ENCODE data around the gene IKZF4.
"Not testable (repeated sequence)": the region's sequence is repeated elsewhere in the genome, so short reads cannot be mapped to it uniquely, and the experiment has no call there.

GRCh38 chr12:55985976-55986375 is 34.9 kb upstream of the IKZF4 start:
- TF ChIP-seq, protein P1, sequence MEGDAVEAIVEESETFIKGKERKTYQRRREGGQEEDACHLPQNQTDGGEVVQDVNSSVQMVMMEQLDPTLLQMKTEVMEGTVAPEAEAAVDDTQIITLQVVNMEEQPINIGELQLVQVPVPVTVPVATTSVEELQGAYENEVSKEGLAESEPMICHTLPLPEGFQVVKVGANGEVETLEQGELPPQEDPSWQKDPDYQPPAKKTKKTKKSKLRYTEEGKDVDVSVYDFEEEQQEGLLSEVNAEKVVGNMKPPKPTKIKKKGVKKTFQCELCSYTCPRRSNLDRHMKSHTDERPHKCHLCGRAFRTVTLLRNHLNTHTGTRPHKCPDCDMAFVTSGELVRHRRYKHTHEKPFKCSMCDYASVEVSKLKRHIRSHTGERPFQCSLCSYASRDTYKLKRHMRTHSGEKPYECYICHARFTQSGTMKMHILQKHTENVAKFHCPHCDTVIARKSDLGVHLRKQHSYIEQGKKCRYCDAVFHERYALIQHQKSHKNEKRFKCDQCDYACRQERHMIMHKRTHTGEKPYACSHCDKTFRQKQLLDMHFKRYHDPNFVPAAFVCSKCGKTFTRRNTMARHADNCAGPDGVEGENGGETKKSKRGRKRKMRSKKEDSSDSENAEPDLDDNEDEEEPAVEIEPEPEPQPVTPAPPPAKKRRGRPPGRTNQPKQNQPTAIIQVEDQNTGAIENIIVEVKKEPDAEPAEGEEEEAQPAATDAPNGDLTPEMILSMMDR (conservative IDR thresholded peaks at IDR 0.05; ENCODE audit: low read depth, low read length): not testable (repeated sequence)
- not testable (repeated sequence) for TF ChIP-seq EZH2 (IDR thresholded peaks at IDR 0.05; ENCODE audit: borderline replicate concordance, low read depth, low read length, poor library complexity, severe bottlenecking)

Data from A673 (cell line).